NCI-H2107 (cell line): Measurements from ENCODE around the gene OR6B2.

Experiments used
- DNase-seq: peaks from one replicate; lab custom pipeline; 2025; lab: John Stamatoyannopoulos, UW

OR6B2 gene

GRCh38 chr2:240041363-240041762 lies 11.1 kb upstream of the OR6B2 start:
- no peak for DNase-seq

GRCh38 chr2:240037358-240037757 lies 7.1 kb upstream of the OR6B2 start:
- no peak for DNase-seq

GRCh38 chr2:240033330-240033678 lies 3.1 kb upstream of the OR6B2 start:
- DNase-seq = no peak

- no peak for DNase-seq
Observed at GRCh38 chr2:240032406-240033329, 2.4 kb upstream of the OR6B2 start.

GRCh38 chr2:240024766-240025165 lies 5.5 kb downstream of the OR6B2 start:
- DNase-seq = no peak

- no peak for DNase-seq
Observed at GRCh38 chr2:240023792-240024191, 6.4 kb downstream of the OR6B2 start.

- DNase-seq = peak; percentile 15
Observed at GRCh38 chr2:240021488-240022104, 8.6 kb downstream of the OR6B2 start.

GRCh38 chr2:240018071-240018750 lies 12.0 kb downstream of the OR6B2 start:
- no peak for DNase-seq

GRCh38 chr2:240014327-240014726 lies 15.9 kb downstream of the OR6B2 start:
- no peak for DNase-seq

GRCh38 chr2:240013343-240013742 lies 16.9 kb downstream of the OR6B2 start:
- no peak for DNase-seq

- no peak for DNase-seq
Observed at GRCh38 chr2:240002983-240003382, 27.2 kb downstream of the OR6B2 start.

GRCh38 chr2:240000671-240001070 lies 29.6 kb downstream of the OR6B2 start:
- no peak for DNase-seq

- no peak for DNase-seq
Observed at GRCh38 chr2:239997686-239998409, 32.4 kb downstream of the OR6B2 start.

- no peak for DNase-seq
Observed at GRCh38 chr2:239994086-239994485, 36.1 kb downstream of the OR6B2 start.

GRCh38 chr2:239993291-239993690 lies 36.9 kb downstream of the OR6B2 start:
- DNase-seq = no peak

GRCh38 chr2:239991689-239992314 lies 38.4 kb downstream of the OR6B2 start:
- DNase-seq = peak; percentile 47

- no peak for DNase-seq
Observed at GRCh38 chr2:239990966-239991365, 39.3 kb downstream of the OR6B2 start.

GRCh38 chr2:239985356-239985755 lies 44.9 kb downstream of the OR6B2 start:
- no peak for DNase-seq

- no peak for DNase-seq
Observed at GRCh38 chr2:239984421-239985194, 45.6 kb downstream of the OR6B2 start.

GRCh38 chr2:239983004-239983778 lies 47.0 kb downstream of the OR6B2 start:
- DNase-seq = no peak
